GM12865 (cell line): ENCODE data around the gene MVP.
"Not testable (repeated sequence)": the region's sequence is repeated elsewhere in the genome, so short reads cannot be mapped to it uniquely, and the experiment has no call there.

Experiments
- DNase-seq: peaks from one replicate; pipeline ENCODE4 v3.0.0; 2010; ENCODE audit warnings: low read depth
- H3K4me3 ChIP-seq: 2 replicates; pipeline ENCODE4 v1.5.1; 2011; ENCODE audit warnings: mild to moderate bottlenecking, low read depth, low read length, control low read depth
- CTCF ChIP-seq: IDR thresholded peaks from 2 replicates; pipeline ENCODE4 v1.5.1; 2011; ENCODE audit warnings: low read length, control low read depth, low read depth, inconsistent platforms; ENCODE audit not compliant: insufficient read depth; ENCODE audit errors: missing control alignments

Gene MVP

DNA sequence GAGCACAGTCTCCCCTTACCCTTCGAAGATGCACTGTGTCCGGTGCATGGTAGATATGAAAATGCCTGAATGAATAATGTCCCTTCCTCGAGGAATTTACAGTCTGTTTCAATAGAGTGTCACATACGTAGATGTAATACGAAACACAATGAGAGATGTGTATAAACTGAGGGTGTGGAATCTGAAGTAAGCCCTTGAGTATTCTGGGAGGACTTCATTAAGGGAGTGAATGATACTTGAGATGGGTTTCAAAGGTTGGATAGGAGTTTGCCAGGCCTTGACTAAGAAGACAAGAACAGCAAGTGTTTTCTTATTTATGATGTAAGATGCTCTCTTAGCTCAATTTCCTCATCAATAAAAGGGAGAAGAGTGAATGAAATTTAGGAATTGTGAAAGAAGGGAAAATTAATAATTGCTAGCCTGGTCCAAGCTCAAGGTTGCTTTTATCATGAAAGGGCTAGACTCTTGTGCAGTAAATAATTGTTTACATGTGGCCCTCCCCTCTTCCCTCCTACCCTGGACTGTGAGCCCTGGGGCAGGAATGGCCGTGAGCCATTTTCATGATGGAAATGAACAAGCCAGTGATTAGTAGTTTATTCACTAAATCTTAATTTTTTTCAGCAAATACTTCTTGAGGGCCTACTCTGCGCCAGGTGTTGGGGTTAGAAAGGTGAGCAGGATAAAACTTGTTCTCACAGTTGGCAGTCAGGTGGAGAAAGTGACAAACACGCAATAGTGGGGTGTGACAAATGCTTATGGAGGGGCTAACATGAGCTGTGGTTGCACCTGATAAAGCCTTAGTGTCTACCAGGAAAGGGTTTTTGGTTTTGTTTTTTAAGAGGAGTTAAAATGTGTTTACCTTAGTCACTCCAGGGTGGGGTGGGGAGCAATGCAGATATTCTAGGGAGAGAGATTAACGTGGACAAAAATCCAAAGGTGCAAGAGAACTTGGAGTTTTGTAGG, 28.1 kb upstream of the MVP start:
- TF ChIP-seq CTCF: no peak
- no peak for DNase-seq
- H3K4me3 ChIP-seq: peak overlapping the region; percentile 90

GRCh38 chr16:29793153-29793552, 27.1 kb upstream of the MVP start:
- not testable (repeated sequence) for DNase-seq, H3K4me3 ChIP-seq

- TF ChIP-seq CTCF: no peak
- no peak overlapping the region for H3K4me3 ChIP-seq
- DNase-seq: no peak
Observed at GRCh38 chr16:29794231-29794710, 26.0 kb upstream of the MVP start.

DNA sequence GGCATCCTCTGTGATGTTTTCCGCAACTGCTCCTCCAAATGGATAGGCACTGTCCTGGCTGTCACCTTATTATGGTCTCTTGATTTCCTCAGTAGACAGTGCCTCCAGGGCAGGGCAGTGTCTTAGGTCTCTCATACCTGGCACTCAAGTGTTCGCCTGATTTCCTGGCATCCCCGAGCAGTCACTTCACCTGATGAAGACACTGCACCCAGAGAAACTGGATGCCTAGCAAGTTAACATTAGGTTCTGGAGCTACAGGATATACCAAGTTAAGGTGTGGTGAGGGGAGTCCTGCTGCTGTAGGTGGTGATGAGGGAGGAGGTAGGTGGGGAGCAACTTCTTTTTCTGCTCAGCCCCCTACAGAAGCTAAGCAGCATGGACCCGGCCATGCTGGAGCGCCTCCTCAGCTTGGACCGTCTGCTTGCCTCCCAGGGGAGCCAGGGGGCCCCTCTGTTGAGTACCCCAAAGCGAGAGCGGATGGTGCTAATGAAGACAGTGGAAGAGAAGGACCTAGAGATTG, 17.8 kb upstream of the MVP start:
- no peak for TF ChIP-seq CTCF
- no peak overlapping the region for H3K4me3 ChIP-seq
- DNase-seq: no peak

DNA sequence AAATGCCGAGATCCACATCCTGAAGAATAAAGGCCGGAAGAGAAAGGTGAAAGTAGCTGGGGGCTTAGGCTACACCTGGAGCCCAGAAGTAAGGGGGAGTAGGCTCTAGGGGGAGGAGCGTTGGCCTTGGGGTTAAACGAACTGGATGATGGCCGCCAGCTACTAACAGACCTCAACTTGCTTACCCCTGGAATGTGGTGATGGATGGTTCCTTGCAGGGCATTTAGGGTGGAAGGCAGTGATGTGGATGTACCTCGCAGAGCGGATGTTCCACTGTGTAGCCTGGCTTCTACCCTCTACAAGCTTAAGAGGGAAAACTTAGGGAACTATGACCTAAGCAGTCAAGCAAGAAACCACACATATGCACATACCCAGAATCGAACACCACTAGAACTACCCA, 16.2 kb upstream of the MVP start:
- no peak for DNase-seq
- no peak for TF ChIP-seq CTCF
- no peak overlapping the region for H3K4me3 ChIP-seq

GRCh38 chr16:29804455-29805231, 15.6 kb upstream of the MVP start:
- DNase-seq: no peak
- TF ChIP-seq CTCF: no peak
- H3K4me3 ChIP-seq: peak overlapping the region; percentile 92
